ENCODE results near the gene CPVL. TPM values are rescaled to one million over a fixed set of nuclear protein-coding genes. Genes with fewer than 3 reads are reported as not detected.

The CPVL gene
- total RNA-seq, 2 donors from 2014 or later: 1.4 TPM; not detected in 1

DNA sequence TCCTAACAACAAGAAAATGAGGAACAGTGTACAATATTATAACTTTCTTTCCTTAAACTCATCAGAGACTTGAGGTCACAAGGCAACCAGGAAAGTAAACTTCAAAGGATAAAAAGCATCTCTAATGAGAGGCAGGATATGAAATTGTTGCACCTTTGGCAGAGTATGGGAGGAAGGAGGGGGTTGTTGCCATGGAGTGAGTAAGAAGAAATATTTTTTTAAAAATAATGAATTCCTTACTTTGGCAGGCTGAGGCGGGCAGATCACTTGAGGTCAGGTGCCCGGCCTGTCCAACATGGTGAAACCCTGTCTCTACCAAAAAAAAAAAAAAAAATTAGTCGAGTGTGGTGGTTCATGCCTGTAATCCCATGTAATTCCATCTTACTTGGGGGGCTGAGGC, 27.1 kb upstream of the CPVL start:
- no peaks in the 10 kb centered on the region for H3K36me3 Mint-ChIP-seq
- H3K9me3 Mint-ChIP-seq: no peaks in the 10 kb centered on the region
- peaks cover 6 to 8% of the 10 kb centered on the region in 2 donors for H3K4me1 Mint-ChIP-seq (ENCODE audit: low read depth in 2 of 2)
- no peak for ATAC-seq
- no peak overlapping the region for H3K27ac Mint-ChIP-seq
- no peak for DNase-seq (ENCODE audit: low spot score)
- H3K4me3 Mint-ChIP-seq: no peak overlapping the region
- H3K27me3 Mint-ChIP-seq: peaks cover 12 to 24% of the 10 kb centered on the region in 2 donors

GRCh38 chr7:29170781-29171180, 24.4 kb upstream of the CPVL start:
- peaks cover 8% of the 10 kb centered on the region for H3K36me3 Mint-ChIP-seq
- no peak overlapping the region for H3K4me3 Mint-ChIP-seq
- DNase-seq (ENCODE audit: low spot score) (no peak), ATAC-seq (no peak)
- H3K4me1 Mint-ChIP-seq (ENCODE audit: low read depth in 2 of 2): no peaks in the 10 kb centered on the region
- peaks cover 14 to 19% of the 10 kb centered on the region in 2 donors for H3K27me3 Mint-ChIP-seq
- H3K27ac Mint-ChIP-seq: no peak overlapping the region
- no peaks in the 10 kb centered on the region for H3K9me3 Mint-ChIP-seq

GRCh38 chr7:29167721-29168120, 21.4 kb upstream of the CPVL start:
- Mint-ChIP-seq H3K4me3 (no peak overlapping the region), H3K27ac (no peak overlapping the region), H3K4me1 (ENCODE audit: low read depth in 2 of 2) (no peaks in the 10 kb centered on the region), H3K27me3 (peaks cover 22% of the 10 kb centered on the region in 2 donors), H3K9me3 (no peaks in the 10 kb centered on the region), H3K36me3 (peaks cover 11% of the 10 kb centered on the region)
- no peak for DNase-seq (ENCODE audit: low spot score)
- no peak for ATAC-seq

- Mint-ChIP-seq H3K4me3 (no peak overlapping the region), H3K27me3 (peaks cover 18 to 30% of the 10 kb centered on the region in 2 donors), H3K4me1 (ENCODE audit: low read depth in 2 of 2) (no peaks in the 10 kb centered on the region), H3K27ac (no peak overlapping the region), H3K36me3 (peaks cover 11% of the 10 kb centered on the region), H3K9me3 (no peaks in the 10 kb centered on the region)
- no peak for DNase-seq (ENCODE audit: low spot score)
- no peak for ATAC-seq
Measured at GRCh38 chr7:29163854-29164253, 17.5 kb upstream of the CPVL start.

GRCh38 chr7:29162577-29162976, 16.2 kb upstream of the CPVL start:
- Mint-ChIP-seq H3K9me3 (no peaks in the 10 kb centered on the region), H3K27me3 (peaks cover 15 to 31% of the 10 kb centered on the region in 2 donors), H3K27ac (no peak overlapping the region), H3K36me3 (peaks cover 11% of the 10 kb centered on the region), H3K4me3 (no peak overlapping the region), H3K4me1 (ENCODE audit: low read depth in 2 of 2) (peaks cover 0 to under 1% of the 10 kb centered on the region in 2 donors)
- DNase-seq (ENCODE audit: low spot score): no peak
- ATAC-seq: no peak

DNA sequence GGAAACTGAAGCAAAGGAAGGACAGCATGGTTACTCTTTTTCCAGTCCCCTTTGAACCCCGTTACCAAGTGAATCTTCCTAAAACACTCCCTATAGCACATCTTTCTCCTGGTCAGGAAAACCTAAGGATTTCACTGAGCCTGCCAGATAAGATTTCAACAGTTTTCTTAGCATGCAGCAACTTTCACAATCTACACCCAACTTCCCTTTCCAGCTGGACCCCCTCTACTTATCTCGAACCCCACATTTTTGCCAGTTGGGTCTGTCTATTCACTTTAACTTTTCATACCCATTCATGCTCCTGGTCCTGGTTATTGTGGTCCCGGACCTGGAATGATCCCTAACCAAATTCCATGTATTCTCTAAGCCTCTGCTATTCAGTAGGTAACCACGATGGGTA, 14.9 kb upstream of the CPVL start:
- peaks cover 9 to 11% of the 10 kb centered on the region in 2 donors for H3K4me1 Mint-ChIP-seq (ENCODE audit: low read depth in 2 of 2)
- H3K4me3 Mint-ChIP-seq: no peak overlapping the region
- peaks cover 14 to 28% of the 10 kb centered on the region in 2 donors for H3K27me3 Mint-ChIP-seq
- H3K36me3 Mint-ChIP-seq: peaks cover 7% of the 10 kb centered on the region
- DNase-seq (ENCODE audit: low spot score) (no peak), ATAC-seq (no peak)
- H3K9me3 Mint-ChIP-seq: no peaks in the 10 kb centered on the region
- H3K27ac Mint-ChIP-seq: no peak overlapping the region

GRCh38 chr7:29160080-29160479, 13.7 kb upstream of the CPVL start:
- H3K9me3 Mint-ChIP-seq: no peaks in the 10 kb centered on the region
- H3K27me3 Mint-ChIP-seq: peaks cover 9 to 20% of the 10 kb centered on the region in 2 donors
- no peak overlapping the region for H3K27ac Mint-ChIP-seq
- H3K4me1 Mint-ChIP-seq (ENCODE audit: low read depth in 2 of 2): peaks cover 9 to 11% of the 10 kb centered on the region in 2 donors
- H3K36me3 Mint-ChIP-seq: no peaks in the 10 kb centered on the region
- DNase-seq (ENCODE audit: low spot score) (no peak), ATAC-seq (no peak)
- no peak overlapping the region for H3K4me3 Mint-ChIP-seq

DNA sequence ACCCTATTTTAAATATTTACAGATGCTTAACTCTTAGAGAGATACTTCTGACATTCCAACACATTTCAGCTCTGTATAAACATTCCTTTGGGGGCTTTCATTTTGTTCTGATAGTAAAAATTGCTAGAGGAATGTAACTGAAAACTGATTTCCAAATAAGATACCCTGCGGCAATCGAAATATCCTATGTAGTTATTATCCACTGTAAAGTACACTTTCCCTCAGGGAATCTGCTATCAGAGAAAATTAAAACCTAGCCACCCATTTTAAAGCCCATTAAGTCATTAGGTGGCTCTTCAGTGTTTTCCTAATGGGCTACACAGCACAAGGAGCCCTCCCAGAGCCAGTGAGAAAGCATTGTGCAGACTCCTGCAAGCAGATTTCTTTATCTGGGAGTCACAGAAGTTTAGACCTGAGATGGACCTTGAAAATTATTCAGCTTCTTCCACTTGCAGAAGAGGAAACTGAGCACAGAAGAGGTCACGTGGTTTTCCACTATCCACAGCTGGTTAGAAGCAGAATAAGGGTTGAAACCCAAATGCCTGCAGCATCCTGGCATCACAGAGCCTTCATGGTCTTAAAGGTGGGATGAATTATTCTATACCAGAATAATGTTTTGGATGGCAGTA, 12.6 kb upstream of the CPVL start:
- Mint-ChIP-seq H3K4me1 (ENCODE audit: low read depth in 2 of 2) (peaks cover 9 to 11% of the 10 kb centered on the region in 2 donors), H3K9me3 (no peaks in the 10 kb centered on the region), H3K4me3 (no peak overlapping the region), H3K36me3 (no peaks in the 10 kb centered on the region), H3K27ac (no peak overlapping the region), H3K27me3 (peaks cover 7 to 16% of the 10 kb centered on the region in 2 donors)
- DNase-seq (ENCODE audit: low spot score) (no peak), ATAC-seq (no peak)

DNA sequence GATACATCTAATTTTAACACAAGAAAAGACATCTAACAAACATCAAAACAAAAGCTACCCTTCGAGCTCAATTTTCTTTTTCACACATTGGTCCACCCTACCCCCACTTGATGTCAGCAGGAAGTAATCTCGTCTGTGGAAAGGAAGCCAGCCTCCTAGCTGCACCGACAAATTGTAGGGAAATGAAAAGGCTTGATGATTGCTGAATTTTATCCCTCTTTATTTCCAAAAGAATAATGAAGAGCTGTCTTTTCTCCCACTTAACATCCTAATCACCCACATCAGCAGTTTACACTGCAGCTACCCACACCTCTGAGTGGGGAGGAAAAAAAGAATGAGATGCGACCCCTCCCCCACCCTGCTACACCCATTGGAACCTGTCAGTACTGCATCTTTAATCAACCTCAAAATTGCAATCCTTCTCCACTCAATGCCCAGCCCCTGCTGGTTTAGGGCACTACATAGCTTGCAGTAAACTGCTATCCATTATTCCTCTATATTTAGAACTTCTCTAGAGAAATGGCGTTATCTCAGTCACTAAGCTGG, 10.6 kb upstream of the CPVL start:
- Mint-ChIP-seq H3K36me3 (no peaks in the 10 kb centered on the region), H3K4me1 (ENCODE audit: low read depth in 2 of 2) (peaks cover 9 to 11% of the 10 kb centered on the region in 2 donors), H3K27me3 (peaks cover 8 to 16% of the 10 kb centered on the region in 2 donors), H3K9me3 (no peaks in the 10 kb centered on the region), H3K27ac (no peak overlapping the region), H3K4me3 (peak overlapping the region; percentile 40)
- ATAC-seq (peak in 1 of 2 donors; percentile 64), DNase-seq (ENCODE audit: low spot score) (no peak)

DNA sequence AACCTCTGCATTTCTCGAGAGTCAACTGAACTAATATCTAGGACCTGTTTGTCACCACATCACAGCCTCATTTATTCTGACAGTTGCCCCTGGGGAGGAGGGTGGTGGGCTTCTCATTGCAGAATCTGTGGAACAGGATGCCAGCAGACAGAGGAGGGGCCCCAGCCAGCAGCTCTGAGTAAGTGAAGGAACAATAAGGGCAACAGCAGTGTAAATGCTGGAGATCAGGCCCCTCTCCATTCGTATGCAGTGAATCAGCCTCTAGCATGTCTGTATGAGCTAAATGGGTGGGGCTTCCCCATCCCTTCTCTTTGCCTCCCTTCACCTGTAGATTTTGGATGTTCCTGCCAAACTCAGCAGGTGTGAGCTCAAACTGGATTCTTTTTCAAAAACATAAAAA, 7.7 kb upstream of the CPVL start:
- H3K9me3 Mint-ChIP-seq: no peaks in the 10 kb centered on the region
- H3K4me1 Mint-ChIP-seq (ENCODE audit: low read depth in 2 of 2): peaks cover 9 to 11% of the 10 kb centered on the region in 2 donors
- H3K4me3 Mint-ChIP-seq: no peak overlapping the region
- ATAC-seq (no peak), DNase-seq (ENCODE audit: low spot score) (no peak)
- no peak overlapping the region for H3K27ac Mint-ChIP-seq
- peaks cover 5 to 13% of the 10 kb centered on the region in 2 donors for H3K27me3 Mint-ChIP-seq
- H3K36me3 Mint-ChIP-seq: no peaks in the 10 kb centered on the region

GRCh38 chr7:29150856-29151255, 4.5 kb upstream of the CPVL start:
- Mint-ChIP-seq H3K9me3 (no peaks in the 10 kb centered on the region), H3K4me3 (no peak overlapping the region), H3K4me1 (ENCODE audit: low read depth in 2 of 2) (peaks cover 3 to 9% of the 10 kb centered on the region in 2 donors), H3K27me3 (peaks cover 20 to 32% of the 10 kb centered on the region in 2 donors), H3K36me3 (no peaks in the 10 kb centered on the region), H3K27ac (no peak overlapping the region)
- DNase-seq (ENCODE audit: low spot score): no peak
- no peak for ATAC-seq

GRCh38 chr7:29149036-29149435, 2.7 kb upstream of the CPVL start:
- Mint-ChIP-seq H3K36me3 (no peaks in the 10 kb centered on the region), H3K9me3 (no peaks in the 10 kb centered on the region), H3K4me1 (ENCODE audit: low read depth in 2 of 2) (peaks cover 3 to 9% of the 10 kb centered on the region in 2 donors), H3K27ac (no peak overlapping the region), H3K4me3 (no peak overlapping the region), H3K27me3 (peaks cover 30 to 36% of the 10 kb centered on the region in 2 donors)
- no peak for ATAC-seq
- no peak for DNase-seq (ENCODE audit: low spot score)

GRCh38 chr7:29147821-29148220, 1.5 kb upstream of the CPVL start:
- Mint-ChIP-seq H3K36me3 (no peaks in the 10 kb centered on the region), H3K27ac (no peak overlapping the region), H3K9me3 (no peaks in the 10 kb centered on the region), H3K4me3 (no peak overlapping the region), H3K4me1 (ENCODE audit: low read depth in 2 of 2) (peaks cover 3 to 9% of the 10 kb centered on the region in 2 donors), H3K27me3 (peaks cover 33 to 42% of the 10 kb centered on the region in 2 donors)
- ATAC-seq (no peak), DNase-seq (ENCODE audit: low spot score) (no peak)

DNA sequence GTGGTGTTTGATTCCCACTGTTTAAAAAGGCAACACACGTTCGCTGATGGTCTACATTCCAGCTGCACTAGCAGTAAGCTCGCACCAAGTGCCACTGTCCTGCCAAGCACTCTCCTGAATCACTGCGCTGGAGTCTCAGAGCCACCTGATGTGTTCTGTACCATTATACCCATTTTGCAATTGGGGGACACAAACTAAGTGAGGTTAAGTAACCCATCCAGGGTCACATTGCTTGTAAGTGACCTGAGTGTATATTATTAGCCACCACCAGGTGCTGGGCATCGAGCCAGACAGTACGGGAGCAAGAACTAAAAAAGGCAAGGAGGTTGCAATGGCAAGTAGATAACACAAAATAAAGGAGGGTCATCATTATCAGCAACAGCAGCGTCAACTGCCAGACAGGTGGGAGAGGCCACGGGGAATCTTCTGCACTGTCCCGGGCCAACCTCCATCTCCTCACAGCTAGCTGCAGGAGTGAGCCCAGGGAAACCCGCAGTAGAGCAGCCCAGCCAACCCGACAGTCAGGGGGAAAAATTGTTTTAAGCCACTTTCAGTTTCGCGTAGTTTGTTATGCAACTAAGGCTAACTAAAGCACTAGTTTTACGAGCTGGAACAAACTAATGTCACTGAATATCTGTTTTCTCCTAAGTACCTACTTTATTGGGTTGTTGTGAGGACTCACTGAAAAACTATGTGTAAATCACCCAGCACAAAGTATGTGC, 712 bp upstream of the CPVL start:
- Mint-ChIP-seq H3K4me3 (peak overlapping the region; percentile 34), H3K9me3 (no peaks in the 10 kb centered on the region), H3K27me3 (peaks cover 35 to 50% of the 10 kb centered on the region in 2 donors), H3K36me3 (no peaks in the 10 kb centered on the region), H3K27ac (no peak overlapping the region), H3K4me1 (ENCODE audit: low read depth in 2 of 2) (peaks cover 3 to 9% of the 10 kb centered on the region in 2 donors)
- ATAC-seq (no peak), DNase-seq (ENCODE audit: low spot score) (no peak)
